ENCODE measurements around the gene LYL1.
A peak's percentile ranks its signal among the peaks of the same experiment; 100 is the strongest.

The LYL1 gene

DNA sequence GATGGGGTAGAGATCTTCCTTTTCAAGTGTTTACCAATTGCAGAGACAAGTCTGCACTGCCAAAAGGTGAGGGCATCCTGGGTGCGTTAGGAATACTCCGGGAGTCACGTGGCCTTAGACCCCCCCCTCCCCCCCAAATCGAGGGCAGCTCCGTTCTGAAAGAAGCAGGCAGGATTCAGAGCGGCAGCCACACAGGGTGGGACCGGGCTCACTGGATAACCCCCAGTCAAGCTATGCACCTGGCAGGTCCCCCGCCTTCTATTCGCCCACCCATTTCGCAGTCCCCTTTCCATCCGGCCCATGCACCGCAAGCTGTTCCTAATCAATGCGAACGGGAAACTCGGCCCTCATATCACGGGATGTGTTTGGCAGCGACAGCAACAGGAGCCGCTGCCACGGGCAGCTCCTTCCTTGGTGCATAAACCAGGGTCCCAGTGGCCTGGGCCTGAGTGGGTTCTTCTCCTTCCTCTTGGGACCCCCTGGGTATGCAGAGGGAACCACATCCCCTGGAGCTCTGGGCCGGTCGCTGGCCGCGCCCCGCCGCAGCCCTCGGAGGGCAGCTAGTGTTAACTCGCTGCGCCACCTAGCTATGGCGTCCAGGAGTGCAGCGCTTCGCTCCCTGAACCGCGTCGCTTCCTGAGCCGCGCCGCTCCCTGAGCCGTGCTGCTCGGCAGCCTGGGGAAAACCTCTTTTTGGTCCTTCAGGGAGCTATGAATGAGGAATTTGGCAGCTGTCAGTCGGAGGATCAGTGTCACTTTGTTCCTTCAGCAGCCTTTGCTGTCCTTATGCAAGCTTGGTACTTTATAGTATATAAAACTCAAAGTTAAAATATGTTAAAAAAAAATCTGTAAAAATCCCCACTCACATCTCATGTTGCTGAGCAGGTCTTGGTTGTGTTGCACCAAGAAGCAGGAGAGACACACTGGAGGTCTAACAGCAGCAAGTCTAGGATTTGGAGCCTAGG is 41.4 kb downstream of the LYL1 start:
- Histone ChIP-seq H3K4me3 (ENCODE audit: low read depth, low read length) (peak overlapping the region; percentile 53), H3K27ac (no peak overlapping the region), H3K27me3 (replicated peaks) (no peaks in the 10 kb centered on the region), H3K36me3 (replicated peaks) (no peaks in the 10 kb centered on the region)
- TF ChIP-seq, protein P1, sequence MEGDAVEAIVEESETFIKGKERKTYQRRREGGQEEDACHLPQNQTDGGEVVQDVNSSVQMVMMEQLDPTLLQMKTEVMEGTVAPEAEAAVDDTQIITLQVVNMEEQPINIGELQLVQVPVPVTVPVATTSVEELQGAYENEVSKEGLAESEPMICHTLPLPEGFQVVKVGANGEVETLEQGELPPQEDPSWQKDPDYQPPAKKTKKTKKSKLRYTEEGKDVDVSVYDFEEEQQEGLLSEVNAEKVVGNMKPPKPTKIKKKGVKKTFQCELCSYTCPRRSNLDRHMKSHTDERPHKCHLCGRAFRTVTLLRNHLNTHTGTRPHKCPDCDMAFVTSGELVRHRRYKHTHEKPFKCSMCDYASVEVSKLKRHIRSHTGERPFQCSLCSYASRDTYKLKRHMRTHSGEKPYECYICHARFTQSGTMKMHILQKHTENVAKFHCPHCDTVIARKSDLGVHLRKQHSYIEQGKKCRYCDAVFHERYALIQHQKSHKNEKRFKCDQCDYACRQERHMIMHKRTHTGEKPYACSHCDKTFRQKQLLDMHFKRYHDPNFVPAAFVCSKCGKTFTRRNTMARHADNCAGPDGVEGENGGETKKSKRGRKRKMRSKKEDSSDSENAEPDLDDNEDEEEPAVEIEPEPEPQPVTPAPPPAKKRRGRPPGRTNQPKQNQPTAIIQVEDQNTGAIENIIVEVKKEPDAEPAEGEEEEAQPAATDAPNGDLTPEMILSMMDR (IDR thresholded peaks at IDR 0.05; ENCODE audit: low read depth, low read length, missing control alignments): peak; percentile 97
- in situ Hi-C loops (cut with HindIII; ENCODE audit: low pct_ligation_motif_present, low sequenced_read_pairs): no loop called here
- peak; percentile 54 for DNase-seq

DNA sequence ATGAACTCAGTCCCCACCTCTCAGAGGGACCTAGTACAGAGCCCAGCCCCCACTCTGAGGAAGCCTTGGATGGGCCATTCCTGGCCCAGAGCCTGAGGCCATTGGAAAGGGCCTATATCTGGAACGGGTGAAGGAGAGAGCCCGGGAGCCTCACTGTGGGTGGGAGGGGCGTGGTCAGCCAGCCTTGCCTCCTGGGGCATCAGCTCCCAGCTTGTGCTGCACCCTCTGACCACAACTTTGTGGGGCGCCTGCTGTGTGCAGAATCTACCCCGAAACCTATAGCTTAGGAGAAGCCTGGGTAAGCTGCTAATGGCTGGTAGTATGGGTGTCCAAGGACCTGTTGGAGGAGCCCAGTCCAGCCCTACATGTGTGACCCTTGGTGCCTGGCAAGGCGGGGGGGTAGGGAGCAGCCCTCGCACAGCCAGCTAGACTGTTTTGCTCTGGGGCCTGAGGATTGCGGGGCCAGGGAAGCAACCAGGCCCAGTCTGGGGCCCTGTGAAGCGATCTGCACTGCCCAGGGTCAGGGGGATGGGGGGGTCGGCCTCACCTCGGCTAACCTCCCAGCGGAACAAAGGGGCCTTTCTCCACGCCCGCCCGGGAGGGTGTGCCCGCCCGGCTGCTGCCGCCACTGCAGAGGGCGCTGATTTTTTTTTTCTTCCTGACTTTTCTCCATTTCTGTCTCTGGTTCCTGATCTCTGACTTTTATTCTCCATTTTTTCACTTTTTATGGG is 42.3 kb downstream of the LYL1 start:
- TF ChIP-seq, protein P1 (IDR thresholded peaks at IDR 0.05; ENCODE audit: low read depth, low read length, missing control alignments): no peak
- in situ Hi-C loops (cut with HindIII; ENCODE audit: low pct_ligation_motif_present, low sequenced_read_pairs): no loop called here
- Histone ChIP-seq H3K4me3 (ENCODE audit: low read depth, low read length) (peak overlapping the region; percentile 53), H3K27me3 (replicated peaks) (no peaks in the 10 kb centered on the region), H3K27ac (no peak overlapping the region), H3K36me3 (replicated peaks) (no peaks in the 10 kb centered on the region)
- DNase-seq: no peak

DNA sequence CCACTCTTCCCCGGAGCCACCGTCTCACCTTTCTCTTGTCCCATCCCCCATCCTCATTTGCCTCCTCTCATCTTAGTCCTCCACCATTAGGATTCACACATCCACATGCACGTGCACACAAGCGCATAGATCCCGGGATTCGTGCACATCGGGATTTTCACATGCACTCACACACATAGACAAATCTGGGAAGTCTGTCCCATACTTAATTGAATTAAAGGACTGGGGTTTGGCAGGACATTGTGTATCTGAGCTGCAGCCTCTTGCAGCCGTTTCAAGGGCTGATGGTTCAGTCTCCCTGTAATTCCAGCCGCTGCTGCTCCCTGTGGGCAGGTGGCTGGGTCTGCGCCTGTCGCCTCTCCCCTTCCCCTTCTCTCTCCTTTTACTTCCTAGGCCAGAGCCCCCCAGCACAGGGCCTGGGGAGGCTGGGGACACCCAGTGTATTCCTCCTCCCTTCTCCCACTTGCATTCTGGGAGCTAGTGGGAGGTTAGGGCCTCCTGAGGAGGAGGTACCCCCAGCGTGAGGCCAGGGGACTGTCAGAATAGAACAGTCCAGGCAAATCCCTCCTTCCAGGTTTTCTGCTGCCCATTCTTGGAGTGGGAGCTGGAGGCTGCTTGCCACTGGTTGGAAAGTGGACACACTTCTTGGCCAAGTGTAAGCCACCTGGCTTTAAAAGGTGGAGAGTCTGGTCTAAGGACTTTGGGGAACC is 43.6 kb downstream of the LYL1 start:
- Histone ChIP-seq H3K27ac (no peak overlapping the region), H3K36me3 (replicated peaks) (no peaks in the 10 kb centered on the region), H3K27me3 (replicated peaks) (no peaks in the 10 kb centered on the region), H3K4me3 (ENCODE audit: low read depth, low read length) (no peak overlapping the region)
- in situ Hi-C loops (cut with HindIII; ENCODE audit: low pct_ligation_motif_present, low sequenced_read_pairs): no loop called here
- no peak for DNase-seq
- TF ChIP-seq, protein P1 (IDR thresholded peaks at IDR 0.05; ENCODE audit: low read depth, low read length, missing control alignments): peak; percentile 12

DNA sequence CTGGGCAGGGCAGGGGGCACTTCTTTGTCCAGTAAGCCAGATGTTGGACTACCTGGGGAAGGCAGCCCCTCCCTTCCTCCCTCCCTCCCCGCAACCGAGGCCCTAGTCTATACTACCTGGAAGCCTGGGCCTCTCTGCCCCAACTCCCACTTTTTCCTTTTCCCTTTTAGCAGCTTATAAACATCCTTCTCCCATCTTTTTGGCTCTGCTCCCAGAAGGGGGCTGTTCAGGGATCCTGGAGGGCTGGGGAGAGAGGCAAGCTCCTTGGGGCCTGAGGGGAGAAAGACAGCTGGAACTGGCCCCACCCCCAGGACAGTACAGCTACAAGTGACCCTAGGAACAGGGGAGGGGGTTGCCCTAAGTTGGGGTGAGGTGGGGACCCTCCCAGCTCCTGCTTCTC is 44.9 kb downstream of the LYL1 start:
- TF ChIP-seq, protein P1 (IDR thresholded peaks at IDR 0.05; ENCODE audit: low read depth, low read length, missing control alignments): no peak
- Histone ChIP-seq H3K27ac (no peak overlapping the region), H3K27me3 (replicated peaks) (no peaks in the 10 kb centered on the region), H3K4me3 (ENCODE audit: low read depth, low read length) (no peak overlapping the region), H3K36me3 (replicated peaks) (no peaks in the 10 kb centered on the region)
- DNase-seq: no peak
- in situ Hi-C loops (cut with HindIII; ENCODE audit: low pct_ligation_motif_present, low sequenced_read_pairs): no loop called here

DNA sequence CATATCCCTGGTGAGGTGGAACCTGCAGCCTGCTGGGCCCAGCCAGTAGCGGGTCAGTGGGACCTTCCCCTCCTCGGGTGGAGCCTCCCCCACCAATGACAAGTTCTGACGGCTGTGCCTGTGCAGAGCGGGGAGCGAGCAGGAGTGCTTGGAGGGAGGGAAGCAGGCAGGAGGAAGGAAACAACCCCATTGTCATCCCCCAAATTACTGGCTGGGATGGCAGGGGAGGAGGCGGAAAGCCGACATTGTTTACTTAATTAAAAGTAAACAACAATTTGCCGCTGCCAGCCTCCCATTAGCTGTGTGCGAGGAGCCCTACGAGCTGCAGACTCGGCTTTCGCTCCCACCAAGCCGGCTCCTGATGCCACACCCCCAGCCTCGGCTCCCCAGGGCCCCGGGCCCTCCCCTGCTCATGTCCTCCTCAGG is 45.5 kb downstream of the LYL1 start:
- no peak for DNase-seq
- TF ChIP-seq, protein P1 (IDR thresholded peaks at IDR 0.05; ENCODE audit: low read depth, low read length, missing control alignments): no peak
- in situ Hi-C loops (cut with HindIII; ENCODE audit: low pct_ligation_motif_present, low sequenced_read_pairs): no loop called here
- H3K4me3 ChIP-seq (ENCODE audit: low read depth, low read length): no peak overlapping the region
- H3K27ac ChIP-seq: no peak overlapping the region
- H3K27me3 ChIP-seq (replicated peaks): no peaks in the 10 kb centered on the region
- no peaks in the 10 kb centered on the region for H3K36me3 ChIP-seq (replicated peaks)
